DND-41 (cell line): ENCODE results near the gene TTC17.

Experiments used
- EZH2 ChIP-seq: IDR thresholded peaks from 3 replicates; pipeline ENCODE4 v1.6.1; 2012; ENCODE audit warnings: borderline replicate concordance, low read depth, mild to moderate bottlenecking, moderate library complexity, low read length, inconsistent platforms; ENCODE audit not compliant: severe bottlenecking
- TF ChIP-seq, protein P1 (sequence below): IDR thresholded peaks from 2 replicates; pipeline ENCODE4 v1.5.1; 2012; ENCODE audit warnings: borderline replicate concordance, low read length, moderate library complexity, mild to moderate bottlenecking; ENCODE audit not compliant: poor library complexity, severe bottlenecking; ENCODE audit errors: extremely low read depth

DNA sequence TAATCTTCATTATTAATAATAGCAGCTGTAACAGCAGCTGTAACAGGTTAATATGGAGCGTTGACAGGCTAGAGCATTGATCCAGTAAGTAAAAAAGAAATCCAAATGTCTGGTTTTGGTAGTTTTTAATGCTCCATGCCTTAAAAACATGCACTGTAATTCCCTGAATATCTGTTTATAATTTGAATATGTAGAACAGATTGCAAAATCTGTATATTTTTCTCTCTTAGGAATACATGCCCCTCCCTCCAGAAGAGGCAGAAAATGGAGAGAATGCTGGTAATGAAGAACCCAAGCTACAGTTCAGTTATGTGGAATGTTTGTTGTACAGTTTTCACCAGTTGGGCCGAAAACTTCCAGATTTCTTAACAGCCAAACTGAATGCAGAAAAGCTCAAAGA lies 30.2 kb upstream of the TTC17 start:
- TF ChIP-seq, protein P1, sequence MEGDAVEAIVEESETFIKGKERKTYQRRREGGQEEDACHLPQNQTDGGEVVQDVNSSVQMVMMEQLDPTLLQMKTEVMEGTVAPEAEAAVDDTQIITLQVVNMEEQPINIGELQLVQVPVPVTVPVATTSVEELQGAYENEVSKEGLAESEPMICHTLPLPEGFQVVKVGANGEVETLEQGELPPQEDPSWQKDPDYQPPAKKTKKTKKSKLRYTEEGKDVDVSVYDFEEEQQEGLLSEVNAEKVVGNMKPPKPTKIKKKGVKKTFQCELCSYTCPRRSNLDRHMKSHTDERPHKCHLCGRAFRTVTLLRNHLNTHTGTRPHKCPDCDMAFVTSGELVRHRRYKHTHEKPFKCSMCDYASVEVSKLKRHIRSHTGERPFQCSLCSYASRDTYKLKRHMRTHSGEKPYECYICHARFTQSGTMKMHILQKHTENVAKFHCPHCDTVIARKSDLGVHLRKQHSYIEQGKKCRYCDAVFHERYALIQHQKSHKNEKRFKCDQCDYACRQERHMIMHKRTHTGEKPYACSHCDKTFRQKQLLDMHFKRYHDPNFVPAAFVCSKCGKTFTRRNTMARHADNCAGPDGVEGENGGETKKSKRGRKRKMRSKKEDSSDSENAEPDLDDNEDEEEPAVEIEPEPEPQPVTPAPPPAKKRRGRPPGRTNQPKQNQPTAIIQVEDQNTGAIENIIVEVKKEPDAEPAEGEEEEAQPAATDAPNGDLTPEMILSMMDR, result no peak
- no peak for TF ChIP-seq EZH2
